Measurements from ENCODE around the gene HNRNPK. TPM values are rescaled to one million over a fixed set of nuclear protein-coding genes. Genes with fewer than 3 reads are reported as not detected.

The HNRNPK gene
- polyA plus RNA-seq, 1 of the 3 experiments (the other 2 are of a cell fraction): 470 TPM

GRCh38 chr9:83976372-83976771 lies 3.6 kb downstream of the HNRNPK start:
- peak overlapping the region; percentile 90; the same call in 1 of the 2 replicates for H3K4me2 ChIP-seq
- peaks cover 74 to 76% of the 10 kb centered on the region in 2 experiments for H3K36me3 ChIP-seq (replicated peaks in 1 of 2; ENCODE audit: control insufficient read depth in 1 of 2, insufficient read depth in 2 of 2, low read length in 1 of 2)
- H2AFZ ChIP-seq (ENCODE audit: low read depth): no peak overlapping the region
- H3K9me2 ChIP-seq: no peaks in the 10 kb centered on the region
- peaks cover 29% of the 10 kb centered on the region for H3F3A ChIP-seq (replicated peaks; ENCODE audit: insufficient read depth)
- peaks cover 9 to 24% of the 10 kb centered on the region in 2 experiments for H3K4me1 ChIP-seq (ENCODE audit: control insufficient read depth in 1 of 2, insufficient read depth in 2 of 2, low read depth in 1 of 2, low read length in 1 of 2)
- ChIA-PET POLR2A (no interaction called here), CTCF (interaction anchor here (3.0 kb wide), 1 partner anchor 285 kb away, joined by 13 read pairs; no protein-coding TSS in a partner anchor)
- H3K4me3 ChIP-seq (ENCODE audit: low read depth in 2 of 2, low read length in 1 of 2): no peak overlapping the region; a peak in 1 of 4 replicates
- H3K9me3 ChIP-seq: no peaks in the 10 kb centered on the region
- peaks cover 95% of the 10 kb centered on the region for H3K79me2 ChIP-seq (ENCODE audit: insufficient read depth)
- H3K27me3 ChIP-seq (ENCODE audit: insufficient read depth): no peaks in the 10 kb centered on the region
- DNase-seq: no peak
- no peak overlapping the region for H3K9ac ChIP-seq
- 86% methylated on average over 2 of the region's 2 CpGs for WGBS (ENCODE audit: low lambda C conversion rate)
- H4K20me1 ChIP-seq (ENCODE audit: insufficient read depth): peaks cover 81% of the 10 kb centered on the region
- 0 out of 4 replicates have a peak overlapping the region, but pooled peaks of 1 of the 2 experiments have one; percentile 15 for H3K27ac ChIP-seq (ENCODE audit: low read depth in 2 of 2, low read length in 1 of 2)
- TF ChIP-seq TCF12 (IDR thresholded peaks at IDR 0.05): no peak
- TF ChIP-seq JUND (IDR thresholded peaks at IDR 0.05): no peak
- no peak for TF ChIP-seq NFIC (IDR thresholded peaks at IDR 0.05; ENCODE audit: borderline replicate concordance)

- Histone ChIP-seq H4K20me1 (ENCODE audit: insufficient read depth) (peaks cover 91% of the 10 kb centered on the region), H3K4me2 (no peak overlapping the region), H3K79me2 (ENCODE audit: insufficient read depth) (peaks cover 97% of the 10 kb centered on the region), H3K4me1 (ENCODE audit: control insufficient read depth in 1 of 2, insufficient read depth in 2 of 2, low read depth in 1 of 2, low read length in 1 of 2) (peaks cover 9 to 24% of the 10 kb centered on the region in 2 experiments), H3K27me3 (ENCODE audit: insufficient read depth) (no peaks in the 10 kb centered on the region), H3K9ac (no peak overlapping the region), H3K9me3 (no peaks in the 10 kb centered on the region), H3K27ac (ENCODE audit: low read depth in 2 of 2, low read length in 1 of 2) (no peak overlapping the region), H3K4me3 (ENCODE audit: low read depth in 2 of 2, low read length in 1 of 2) (no peak overlapping the region), H3K9me2 (no peaks in the 10 kb centered on the region), H3K36me3 (replicated peaks in 1 of 2; ENCODE audit: control insufficient read depth in 1 of 2, insufficient read depth in 2 of 2, low read length in 1 of 2) (peaks cover 85 to 87% of the 10 kb centered on the region in 2 experiments), H3F3A (replicated peaks; ENCODE audit: insufficient read depth) (peaks cover 40% of the 10 kb centered on the region), H2AFZ (ENCODE audit: low read depth) (no peak overlapping the region)
- 91% methylated on average over 12 of the region's 12 CpGs for WGBS (ENCODE audit: low lambda C conversion rate)
- ChIA-PET POLR2A (no interaction called here), CTCF (no interaction called here)
- TF ChIP-seq REST (IDR thresholded peaks at IDR 0.05; ENCODE audit: low read depth, low read length): no peak
- no peak for TF ChIP-seq FOXJ3 (CRISPR knock-in tag; IDR thresholded peaks at IDR 0.05)
- TF ChIP-seq RXRA (IDR thresholded peaks at IDR 0.05; ENCODE audit: borderline replicate concordance, low read depth): no peak
- no peak for TF ChIP-seq MEF2A (IDR thresholded peaks at IDR 0.05; ENCODE audit: borderline replicate concordance, low read depth)
- TF ChIP-seq USF2 (IDR thresholded peaks at IDR 0.05; ENCODE audit: borderline replicate concordance, low read depth, low read length): no peak
- TF ChIP-seq EZH2phosphoT487 (IDR thresholded peaks at IDR 0.05; ENCODE audit: borderline replicate concordance, low read depth): no peak
- TF ChIP-seq GABPA (IDR thresholded peaks at IDR 0.05; ENCODE audit: low read depth): no peak
- no peak for TF ChIP-seq CHD2 (IDR thresholded peaks at IDR 0.05; ENCODE audit: low read length, partially characterized antibody)
- TF ChIP-seq ZBTB33 (IDR thresholded peaks at IDR 0.05; ENCODE audit: borderline replicate concordance, low read depth): no peak
- no peak for TF ChIP-seq FOXM1 (IDR thresholded peaks at IDR 0.05; ENCODE audit: low read depth)
- no peak for TF ChIP-seq JUND (IDR thresholded peaks at IDR 0.05)
- DNase-seq: no peak
Measured at GRCh38 chr9:83975300-83975699, 4.7 kb downstream of the HNRNPK start.

All from SK-N-SH (cell line).